ENCODE results near the gene CHCHD10. TPM values are rescaled to one million over a fixed set of nuclear protein-coding genes. Genes with fewer than 3 reads are reported as not detected.
A peak's percentile ranks its signal among the peaks of the same experiment; 100 is the strongest.

Gene CHCHD10
- total and polyA plus RNA-seq, 10 of the 15 experiments (the other 5 are each of a cell fraction or from before 2014, with no cell fraction given), result 13.2 to 241 (median 128) TPM

GRCh38 chr22:23752090-23752691, 15.6 kb downstream of the CHCHD10 start (continued):
- no peak for TF ChIP-seq DPF2 (IDR thresholded peaks at IDR 0.05)
- peak; percentile 13; the same call in 1 of the 2 replicates for TF ChIP-seq YY1 (IDR thresholded peaks at IDR 0.05; ENCODE audit: low read depth, low read length)
- peak; percentile 12; the same call in 1 of the 2 replicates for TF ChIP-seq IKZF1 (conservative IDR thresholded peaks at IDR 0.05)
- TF ChIP-seq STAT3 (IDR thresholded peaks at IDR 0.05; ENCODE audit: low read depth, low read length), result no peak
- TF ChIP-seq MTA2 (IDR thresholded peaks at IDR 0.05; ENCODE audit: low read depth), result peak; percentile 12; the same call in 1 of the 2 replicates
- TF ChIP-seq, protein P1, sequence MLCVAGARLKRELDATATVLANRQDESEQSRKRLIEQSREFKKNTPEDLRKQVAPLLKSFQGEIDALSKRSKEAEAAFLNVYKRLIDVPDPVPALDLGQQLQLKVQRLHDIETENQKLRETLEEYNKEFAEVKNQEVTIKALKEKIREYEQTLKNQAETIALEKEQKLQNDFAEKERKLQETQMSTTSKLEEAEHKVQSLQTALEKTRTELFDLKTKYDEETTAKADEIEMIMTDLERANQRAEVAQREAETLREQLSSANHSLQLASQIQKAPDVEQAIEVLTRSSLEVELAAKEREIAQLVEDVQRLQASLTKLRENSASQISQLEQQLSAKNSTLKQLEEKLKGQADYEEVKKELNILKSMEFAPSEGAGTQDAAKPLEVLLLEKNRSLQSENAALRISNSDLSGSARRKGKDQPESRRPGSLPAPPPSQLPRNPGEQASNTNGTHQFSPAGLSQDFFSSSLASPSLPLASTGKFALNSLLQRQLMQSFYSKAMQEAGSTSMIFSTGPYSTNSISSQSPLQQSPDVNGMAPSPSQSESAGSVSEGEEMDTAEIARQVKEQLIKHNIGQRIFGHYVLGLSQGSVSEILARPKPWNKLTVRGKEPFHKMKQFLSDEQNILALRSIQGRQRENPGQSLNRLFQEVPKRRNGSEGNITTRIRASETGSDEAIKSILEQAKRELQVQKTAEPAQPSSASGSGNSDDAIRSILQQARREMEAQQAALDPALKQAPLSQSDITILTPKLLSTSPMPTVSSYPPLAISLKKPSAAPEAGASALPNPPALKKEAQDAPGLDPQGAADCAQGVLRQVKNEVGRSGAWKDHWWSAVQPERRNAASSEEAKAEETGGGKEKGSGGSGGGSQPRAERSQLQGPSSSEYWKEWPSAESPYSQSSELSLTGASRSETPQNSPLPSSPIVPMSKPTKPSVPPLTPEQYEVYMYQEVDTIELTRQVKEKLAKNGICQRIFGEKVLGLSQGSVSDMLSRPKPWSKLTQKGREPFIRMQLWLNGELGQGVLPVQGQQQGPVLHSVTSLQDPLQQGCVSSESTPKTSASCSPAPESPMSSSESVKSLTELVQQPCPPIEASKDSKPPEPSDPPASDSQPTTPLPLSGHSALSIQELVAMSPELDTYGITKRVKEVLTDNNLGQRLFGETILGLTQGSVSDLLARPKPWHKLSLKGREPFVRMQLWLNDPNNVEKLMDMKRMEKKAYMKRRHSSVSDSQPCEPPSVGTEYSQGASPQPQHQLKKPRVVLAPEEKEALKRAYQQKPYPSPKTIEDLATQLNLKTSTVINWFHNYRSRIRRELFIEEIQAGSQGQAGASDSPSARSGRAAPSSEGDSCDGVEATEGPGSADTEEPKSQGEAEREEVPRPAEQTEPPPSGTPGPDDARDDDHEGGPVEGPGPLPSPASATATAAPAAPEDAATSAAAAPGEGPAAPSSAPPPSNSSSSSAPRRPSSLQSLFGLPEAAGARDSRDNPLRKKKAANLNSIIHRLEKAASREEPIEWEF (IDR thresholded peaks at IDR 0.05; ENCODE audit: insufficient replicate concordance, low read depth, low read length), result no peak
- TF ChIP-seq PAX5 (IDR thresholded peaks at IDR 0.05; ENCODE audit: borderline replicate concordance, low read depth, low read length), result peak; percentile 52; the same call in 1 of the 2 replicates
- 0 out of 2 replicates have a peak, but pooled peaks have one; percentile 24 for TF ChIP-seq MEF2A (IDR thresholded peaks at IDR 0.05; ENCODE audit: insufficient read depth, low read depth, low read length)

Measured in GM12878 (cell line).